HepG2 (cell line): ENCODE data around the gene LTB4R. TPM values are rescaled to one million over a fixed set of nuclear protein-coding genes. Genes with fewer than 3 reads are reported as not detected.

Experiments used
- BATF2 ChIP-seq: sonication (generic); formaldehyde crosslinking; IDR thresholded peaks from 2 replicates; pipeline ENCODE4 v1.8.0; 2022; ENCODE audit warnings: mild to moderate bottlenecking, missing genetic modification reagents, moderate library complexity
- CHD4 ChIP-seq: fragments of 200-600 bp; sonication (generic); IDR thresholded peaks from 2 replicates; pipeline ENCODE4 v1.7.0; 2017; ENCODE audit warnings: mild to moderate bottlenecking, low read length, borderline replicate concordance
- DR1 ChIP-seq: sonication (generic); formaldehyde crosslinking; IDR thresholded peaks from 2 replicates; pipeline ENCODE4 v1.8.0; 2021; ENCODE audit warnings: mild to moderate bottlenecking, missing genetic modification reagents, inconsistent platforms
- GLI4 ChIP-seq: sonication (generic); formaldehyde crosslinking; IDR thresholded peaks from 2 replicates; pipeline ENCODE4 v1.5.1; 2020; ENCODE audit warnings: missing genetic modification reagents, mild to moderate bottlenecking, moderate library complexity, borderline replicate concordance
- GTF3A ChIP-seq: sonication (generic); formaldehyde crosslinking; conservative IDR thresholded peaks from 2 replicates; pipeline ENCODE4 v1.4.0; 2020; ENCODE audit warnings: mild to moderate bottlenecking, missing genetic modification reagents
- KDM1A ChIP-seq: IDR thresholded peaks from 2 replicates; pipeline ENCODE4 v1.6.1; 2016; ENCODE audit warnings: missing compliant biosample characterization
- MLXIP ChIP-seq: sonication (generic); formaldehyde crosslinking; IDR thresholded peaks from 2 replicates; pipeline ENCODE4 v1.9.0; 2021; ENCODE audit warnings: missing genetic modification reagents, borderline replicate concordance
- MXD4 ChIP-seq: IDR thresholded peaks from 2 replicates; pipeline ENCODE4 v1.6.1; 2016; ENCODE audit warnings: mild to moderate bottlenecking, missing biosample characterization, missing genetic modification reagents
- NFKBIZ ChIP-seq: IDR thresholded peaks from 2 replicates; pipeline ENCODE4 v1.6.1; 2018; ENCODE audit warnings: missing genetic modification reagents, missing compliant biosample characterization
- NR2F1 ChIP-seq, 2 experiments: fragments of 450-650 bp in 1 of 2; formaldehyde crosslinking in 1 of 2; IDR thresholded peaks; 2 replicates each; pipeline versions ENCODE4 v1.5.0 to v1.6.1; 2016 to 2020; ENCODE audit warnings: mild to moderate bottlenecking in 1 of 2, missing compliant biosample characterization in 1 of 2, missing genetic modification reagents in 1 of 2, moderate library complexity in 1 of 2
- SAP130 ChIP-seq: IDR thresholded peaks from 2 replicates; pipeline ENCODE4 v1.6.1; 2016; ENCODE audit warnings: low read depth
- SNAPC4 ChIP-seq: sonication (generic); formaldehyde crosslinking; IDR thresholded peaks from 2 replicates; pipeline ENCODE4 v1.4.0; 2020; ENCODE audit warnings: mild to moderate bottlenecking, missing genetic modification reagents
- ZBTB49 ChIP-seq: sonication (generic); formaldehyde crosslinking; IDR thresholded peaks from 2 replicates; pipeline ENCODE4 v1.4.0; 2020; ENCODE audit warnings: missing genetic modification reagents, borderline replicate concordance
- polyA plus RNA-seq, 8 experiments: library from polyadenylated mRNA; depleted of rRNA in 3 of 8; stranded (reverse) in 7 of 8; unstranded in 1 of 8; fragments of >200 nt; fragmentation: Illumina TruSeq in 4 of 8; extraction: Trizol in 4 of 8; gene quantifications; 2 replicates each; pipeline versions ENCODE4 v1.2.1 to v1.2.3, GENCODE V29; 2011 to 2016; ENCODE audit warnings: low read depth in 4 of 8, missing spikeins in 1 of 8, mixed read lengths in 1 of 8; ENCODE audit not compliant: insufficient read depth in 1 of 8
- total RNA-seq, 5 experiments: library from RNA; depleted of rRNA; stranded (reverse); fragments of >200 nt; fragmentation: Illumina TruSeq; extraction: Trizol; gene quantifications; 2 replicates each; pipeline ENCODE4 v1.2.3, GENCODE V29; 2016; ENCODE audit warnings: low read depth in 1 of 5

LTB4R gene
- total and polyA plus RNA-seq, 2 of the 13 experiments (the other 11 are each of a cell fraction or from before 2014, with no cell fraction given), result 3.2 to 8.2 TPM

- peak; percentile 69; the same call in 1 of the 2 replicates for TF ChIP-seq GLI4 (CRISPR knock-in tag)
- peak; percentile 96 for TF ChIP-seq KDM1A
- no peak for TF ChIP-seq MLXIP
- no peak for TF ChIP-seq NFKBIZ (CRISPR knock-in tag)
- TF ChIP-seq SNAPC4 (CRISPR knock-in tag), result no peak; the same call in 1 of the 2 replicates
- TF ChIP-seq NR2F1 (CRISPR knock-in tag; IDR thresholded peaks at IDR 0.05), result peak in 1 of 2 experiments; percentile 5; a peak in 1 of 4 replicates
- TF ChIP-seq SAP130 (CRISPR knock-in tag), result no peak
- peak; percentile 100 for TF ChIP-seq CHD4
- TF ChIP-seq MXD4, result no peak
- TF ChIP-seq ZBTB49 (CRISPR knock-in tag), result no peak
- TF ChIP-seq DR1, result no peak
- no peak for TF ChIP-seq GTF3A (CRISPR knock-in tag)
- TF ChIP-seq BATF2, result no peak
Observed at GRCh38 chr14:24270537-24271133, 40.7 kb upstream of the LTB4R start (continued).
